ENCODE results near the gene OXCT1. TPM values are rescaled to one million over a fixed set of nuclear protein-coding genes. Genes with fewer than 3 reads are reported as not detected.

The OXCT1 gene
- total RNA-seq, 1 donor from 2014 or later = 39.9 TPM

DNA sequence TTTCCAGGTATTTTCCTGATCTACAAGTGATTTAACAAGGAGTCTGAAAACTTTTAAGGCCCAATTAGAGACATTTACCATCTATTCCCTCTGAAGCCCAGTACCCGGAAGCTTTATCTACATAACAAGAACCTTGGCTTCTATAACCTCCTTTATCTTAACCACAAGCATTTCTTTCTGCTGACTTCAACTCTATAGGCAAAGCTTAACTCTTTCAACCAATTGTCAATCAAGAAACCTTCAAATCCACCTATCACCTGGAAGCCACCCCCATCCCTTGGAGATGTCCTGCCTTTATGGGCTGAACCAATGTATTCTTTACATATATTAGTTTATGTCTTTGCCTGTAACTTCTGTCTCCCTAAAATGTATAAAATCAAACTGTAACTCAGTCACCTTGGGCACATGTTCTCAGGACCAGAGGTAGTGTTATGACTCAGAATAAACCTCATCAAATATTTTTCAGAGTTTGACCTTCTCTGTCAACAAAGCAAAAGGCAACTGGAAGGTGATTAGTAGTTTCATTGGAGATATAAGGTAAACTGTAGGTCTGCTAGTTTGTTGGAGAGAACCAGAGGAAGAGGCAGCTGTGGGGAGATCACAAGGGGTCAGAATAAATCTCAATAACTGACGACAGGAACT lies 21.0 kb upstream of the OXCT1 start:
- Mint-ChIP-seq H3K27me3 (ENCODE audit: insufficient read depth, low read depth) (peaks cover 8% of the 10 kb centered on the region), H3K36me3 (no peaks in the 10 kb centered on the region), H3K4me1 (no peaks in the 10 kb centered on the region), H3K9me3 (no peaks in the 10 kb centered on the region), H3K27ac (no peak overlapping the region), H3K4me3 (no peak overlapping the region)
- Histone ChIP-seq H3K27me3 (no peaks in the 10 kb centered on the region), H3K9ac (no peak overlapping the region), H3K79me2 (ENCODE audit: low read depth) (no peaks in the 10 kb centered on the region), H3K9me3 (ENCODE audit: low read depth) (peaks cover 4% of the 10 kb centered on the region), H2AFZ (replicated peaks) (no peak overlapping the region), H3K4me2 (no peak overlapping the region), H3F3A (ENCODE audit: low read depth) (no peaks in the 10 kb centered on the region), H3K27ac (no peak overlapping the region), H4K20me1 (ENCODE audit: low read depth) (no peaks in the 10 kb centered on the region), H3K4me3 (no peak overlapping the region), H3K36me3 (no peaks in the 10 kb centered on the region), H3K4me1 (no peaks in the 10 kb centered on the region)
- TF ChIP-seq EZH2phosphoT487 (IDR thresholded peaks at IDR 0.05) = no peak
- TF ChIP-seq, protein P1, sequence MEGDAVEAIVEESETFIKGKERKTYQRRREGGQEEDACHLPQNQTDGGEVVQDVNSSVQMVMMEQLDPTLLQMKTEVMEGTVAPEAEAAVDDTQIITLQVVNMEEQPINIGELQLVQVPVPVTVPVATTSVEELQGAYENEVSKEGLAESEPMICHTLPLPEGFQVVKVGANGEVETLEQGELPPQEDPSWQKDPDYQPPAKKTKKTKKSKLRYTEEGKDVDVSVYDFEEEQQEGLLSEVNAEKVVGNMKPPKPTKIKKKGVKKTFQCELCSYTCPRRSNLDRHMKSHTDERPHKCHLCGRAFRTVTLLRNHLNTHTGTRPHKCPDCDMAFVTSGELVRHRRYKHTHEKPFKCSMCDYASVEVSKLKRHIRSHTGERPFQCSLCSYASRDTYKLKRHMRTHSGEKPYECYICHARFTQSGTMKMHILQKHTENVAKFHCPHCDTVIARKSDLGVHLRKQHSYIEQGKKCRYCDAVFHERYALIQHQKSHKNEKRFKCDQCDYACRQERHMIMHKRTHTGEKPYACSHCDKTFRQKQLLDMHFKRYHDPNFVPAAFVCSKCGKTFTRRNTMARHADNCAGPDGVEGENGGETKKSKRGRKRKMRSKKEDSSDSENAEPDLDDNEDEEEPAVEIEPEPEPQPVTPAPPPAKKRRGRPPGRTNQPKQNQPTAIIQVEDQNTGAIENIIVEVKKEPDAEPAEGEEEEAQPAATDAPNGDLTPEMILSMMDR (IDR thresholded peaks at IDR 0.05) = no peak
- no peak for TF ChIP-seq EZH2 (IDR thresholded peaks at IDR 0.05)
- no peak for DNase-seq (ENCODE audit: low spot score)

DNA sequence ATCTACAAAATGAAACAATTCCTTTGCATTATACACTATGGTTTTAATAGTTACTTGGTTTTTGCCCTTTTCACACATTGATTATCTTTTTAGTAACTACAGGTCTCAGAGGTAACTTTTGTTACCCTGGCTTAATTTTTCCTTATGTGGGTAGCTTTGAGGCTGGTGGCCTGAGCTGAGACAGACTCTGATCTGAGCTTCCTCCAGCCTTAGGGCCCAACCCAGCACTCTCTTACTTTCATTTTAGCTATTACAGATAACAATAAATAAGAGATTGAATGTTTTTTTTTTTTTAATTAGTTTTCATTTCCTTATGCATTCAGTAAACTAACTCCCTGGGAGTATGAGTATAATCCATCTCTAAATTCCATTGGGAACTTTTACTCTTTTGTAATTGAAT lies 15.1 kb upstream of the OXCT1 start:
- H3K9ac ChIP-seq = no peak overlapping the region
- Mint-ChIP-seq H3K27me3 (ENCODE audit: insufficient read depth, low read depth) (peaks cover 2% of the 10 kb centered on the region), H3K9me3 (no peaks in the 10 kb centered on the region), H3K4me1 (no peaks in the 10 kb centered on the region), H3K36me3 (no peaks in the 10 kb centered on the region), H3K4me3 (no peak overlapping the region), H3K27ac (no peak overlapping the region)
- H3K79me2 ChIP-seq (ENCODE audit: low read depth) = no peaks in the 10 kb centered on the region
- H3K36me3 ChIP-seq = no peaks in the 10 kb centered on the region
- H3K4me1 ChIP-seq = no peaks in the 10 kb centered on the region
- no peaks in the 10 kb centered on the region for H3K27me3 ChIP-seq
- TF ChIP-seq EZH2phosphoT487 (IDR thresholded peaks at IDR 0.05) (no peak), EZH2 (IDR thresholded peaks at IDR 0.05) (no peak)
- TF ChIP-seq, protein P1 (IDR thresholded peaks at IDR 0.05) = no peak
- H3F3A ChIP-seq (ENCODE audit: low read depth) = no peaks in the 10 kb centered on the region
- no peak overlapping the region for H2AFZ ChIP-seq (replicated peaks)
- no peak overlapping the region for H3K4me3 ChIP-seq
- no peak overlapping the region for H3K4me2 ChIP-seq
- H4K20me1 ChIP-seq (ENCODE audit: low read depth) = no peaks in the 10 kb centered on the region
- H3K9me3 ChIP-seq (ENCODE audit: low read depth) = peaks cover 10% of the 10 kb centered on the region
- DNase-seq (ENCODE audit: low spot score) = no peak
- H3K27ac ChIP-seq = no peak overlapping the region

DNA sequence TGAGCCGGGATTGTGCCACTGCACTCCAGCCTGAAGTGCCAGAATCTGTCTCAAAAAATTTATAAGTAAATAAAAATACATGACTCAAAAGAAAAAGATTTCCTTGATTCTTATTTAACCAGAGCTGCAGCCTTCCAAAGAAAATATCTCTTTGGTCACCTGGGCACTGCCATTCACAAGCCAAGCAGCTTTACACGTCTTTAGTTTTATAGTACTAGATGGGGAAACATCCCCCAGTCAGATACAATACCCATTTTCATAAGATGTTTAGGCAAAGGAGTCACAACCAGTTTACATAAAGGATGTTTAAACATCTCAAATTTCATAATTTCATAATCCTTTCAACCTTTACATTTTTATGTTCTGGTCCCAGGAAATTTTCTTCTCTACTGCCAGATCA lies 13.7 kb upstream of the OXCT1 start:
- Histone ChIP-seq H3K9me3 (ENCODE audit: low read depth) (peaks cover 10% of the 10 kb centered on the region), H3K27me3 (no peaks in the 10 kb centered on the region), H3K36me3 (no peaks in the 10 kb centered on the region), H3K4me1 (no peaks in the 10 kb centered on the region), H4K20me1 (ENCODE audit: low read depth) (no peaks in the 10 kb centered on the region), H3K4me3 (no peak overlapping the region), H3F3A (ENCODE audit: low read depth) (no peaks in the 10 kb centered on the region), H3K79me2 (ENCODE audit: low read depth) (no peaks in the 10 kb centered on the region), H3K27ac (no peak overlapping the region), H3K9ac (no peak overlapping the region), H2AFZ (replicated peaks) (no peak overlapping the region), H3K4me2 (no peak overlapping the region)
- no peak for DNase-seq (ENCODE audit: low spot score)
- Mint-ChIP-seq H3K4me3 (no peak overlapping the region), H3K27me3 (ENCODE audit: insufficient read depth, low read depth) (peaks cover 2% of the 10 kb centered on the region), H3K9me3 (no peaks in the 10 kb centered on the region), H3K27ac (no peak overlapping the region), H3K4me1 (no peaks in the 10 kb centered on the region), H3K36me3 (no peaks in the 10 kb centered on the region)
- TF ChIP-seq EZH2 (IDR thresholded peaks at IDR 0.05) = no peak
- TF ChIP-seq, protein P1 (IDR thresholded peaks at IDR 0.05) = no peak
- TF ChIP-seq EZH2phosphoT487 (IDR thresholded peaks at IDR 0.05) = no peak
